KG1 (cell line): ENCODE measurements around the gene SCN8A.

Experiments
- DNase-seq: peaks from one replicate; lab custom pipeline; 2025; lab: John Stamatoyannopoulos, UW

SCN8A gene

GRCh38 chr12:51852404-51853137 is 261.5 kb downstream of the SCN8A start:
- DNase-seq: no peak

DNA sequence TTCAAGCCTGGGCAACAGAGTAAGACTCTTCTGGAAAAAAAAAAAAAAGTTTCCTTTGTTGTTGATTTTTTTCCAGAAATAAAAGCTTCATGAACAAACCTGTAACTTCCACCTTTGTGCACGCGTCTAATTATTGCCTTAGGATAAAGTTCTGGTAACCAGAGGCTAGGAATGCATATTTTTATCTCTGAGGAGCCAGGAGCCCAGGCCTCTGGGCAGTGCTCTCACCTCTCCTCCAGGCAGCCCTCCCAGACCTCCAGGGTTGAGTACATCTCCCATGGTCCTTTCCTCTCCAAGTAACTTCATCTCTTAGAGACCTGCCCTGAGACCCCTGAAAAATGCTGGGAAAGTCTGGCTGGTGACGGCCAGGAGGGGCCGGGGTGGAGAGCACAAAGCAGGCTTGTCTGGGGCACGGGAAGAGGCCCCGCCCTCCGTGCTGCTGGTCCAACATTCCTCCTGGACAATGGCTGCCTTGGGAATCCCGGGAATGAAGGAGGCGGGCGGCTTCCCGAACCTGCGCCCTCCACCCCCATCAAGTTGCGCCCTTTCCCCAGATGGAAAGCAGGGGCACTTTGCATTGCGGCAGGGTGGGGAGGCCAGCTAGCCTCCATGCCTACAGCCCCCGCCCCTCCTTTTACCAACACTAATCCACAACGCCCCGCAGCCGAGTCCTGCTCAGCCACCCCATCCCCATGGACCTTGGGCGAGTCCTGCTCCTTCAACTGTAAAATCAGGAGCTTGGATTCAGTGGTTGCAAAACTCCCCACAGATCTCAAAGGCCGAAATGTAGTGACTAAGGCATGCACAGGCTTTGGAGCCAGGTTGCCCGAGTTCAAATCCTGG is 264.8 kb downstream of the SCN8A start:
- no peak for DNase-seq

DNA sequence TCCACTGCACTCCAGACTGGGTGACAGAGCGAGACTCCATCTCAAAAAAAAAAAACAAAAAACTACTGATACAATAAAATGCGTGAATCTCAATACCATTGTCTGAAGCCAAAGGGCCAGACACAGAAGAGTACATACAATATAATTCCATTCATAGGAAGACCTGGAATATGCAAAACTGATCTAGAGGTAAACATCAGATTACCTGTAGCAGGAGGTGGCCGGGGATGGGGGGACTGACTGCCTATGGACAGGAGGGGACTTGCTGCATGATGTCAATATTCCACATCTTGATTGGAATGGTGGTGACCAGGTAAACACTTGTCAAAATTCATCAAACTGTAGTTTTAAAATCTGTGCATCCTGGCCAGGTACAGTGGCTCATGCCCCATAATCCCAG is 270.0 kb downstream of the SCN8A start:
- no peak for DNase-seq
